ENCODE data around the gene CBARP.

The CBARP gene

GRCh38 chr19:1223018-1223855, 14.6 kb downstream of the CBARP start:
- FAIRE-seq (no peak), DNase-seq (ENCODE audit: insufficient read length, low spot score) (no peak)
- TF ChIP-seq POLR2A (IDR thresholded peaks at IDR 0.05; ENCODE audit: low read depth, low read length): no peak

- TF ChIP-seq POLR2A (IDR thresholded peaks at IDR 0.05; ENCODE audit: low read depth, low read length): no peak
- FAIRE-seq (no peak), DNase-seq (ENCODE audit: insufficient read length, low spot score) (no peak)
These were observed 15.4 kb downstream of the CBARP start for GRCh38 chr19:1222394-1222793.

- DNase-seq (ENCODE audit: insufficient read length, low spot score) (no peak), FAIRE-seq (no peak)
- TF ChIP-seq POLR2A (IDR thresholded peaks at IDR 0.05; ENCODE audit: low read depth, low read length): no peak
These were observed 15.9 kb downstream of the CBARP start for GRCh38 chr19:1221904-1222255.

- DNase-seq (ENCODE audit: insufficient read length, low spot score): no peak
- FAIRE-seq: no peak
- TF ChIP-seq POLR2A (IDR thresholded peaks at IDR 0.05; ENCODE audit: low read depth, low read length): 0 out of 2 replicates have a peak, but pooled peaks have one; percentile 9
These were observed 16.6 kb downstream of the CBARP start for GRCh38 chr19:1220976-1221903.

GRCh38 chr19:1220477-1220930, 17.3 kb downstream of the CBARP start:
- FAIRE-seq (no peak), DNase-seq (ENCODE audit: insufficient read length, low spot score) (no peak)
- no peak for TF ChIP-seq POLR2A (IDR thresholded peaks at IDR 0.05; ENCODE audit: low read depth, low read length)

- DNase-seq (ENCODE audit: insufficient read length, low spot score): no peak
- no peak for TF ChIP-seq POLR2A (IDR thresholded peaks at IDR 0.05; ENCODE audit: low read depth, low read length)
- no peak for FAIRE-seq
These were observed 17.9 kb downstream of the CBARP start for GRCh38 chr19:1219786-1220476.

- DNase-seq (ENCODE audit: insufficient read length, low spot score): no peak
- no peak for FAIRE-seq
- no peak for TF ChIP-seq POLR2A (IDR thresholded peaks at IDR 0.05; ENCODE audit: low read depth, low read length)
These were observed 18.8 kb downstream of the CBARP start for GRCh38 chr19:1218751-1219567.

GRCh38 chr19:1217366-1217765, 20.4 kb downstream of the CBARP start:
- DNase-seq (ENCODE audit: insufficient read length, low spot score) (no peak), FAIRE-seq (no peak)
- TF ChIP-seq POLR2A (IDR thresholded peaks at IDR 0.05; ENCODE audit: low read depth, low read length): no peak

- FAIRE-seq: no peak
- no peak for DNase-seq (ENCODE audit: insufficient read length, low spot score)
- TF ChIP-seq POLR2A (IDR thresholded peaks at IDR 0.05; ENCODE audit: low read depth, low read length): no peak
These were observed 21.0 kb downstream of the CBARP start for GRCh38 chr19:1216756-1217155.

GRCh38 chr19:1214862-1215731, 22.7 kb downstream of the CBARP start:
- no peak for DNase-seq (ENCODE audit: insufficient read length, low spot score)

GRCh38 chr19:1214299-1214861, 23.4 kb downstream of the CBARP start:
- TF ChIP-seq POLR2A (IDR thresholded peaks at IDR 0.05; ENCODE audit: low read depth, low read length): no peak
- FAIRE-seq: no peak
- no peak for DNase-seq (ENCODE audit: insufficient read length, low spot score)

More at GRCh38 chr19:1214862-1215731, 22.7 kb downstream of the CBARP start:
- TF ChIP-seq POLR2A (IDR thresholded peaks at IDR 0.05; ENCODE audit: low read depth, low read length): peak; percentile 30; the same call in 1 of the 2 replicates
- no peak for FAIRE-seq

All from H54 (cell line).